Stimulated activated naive CD4-positive, alpha-beta T cell treated with Interleukin-2 at 50 U/mL for 16 hours (primary cell): ENCODE data around the gene PNKD.

Source experiments
- DNase-seq: peaks from one replicate; lab custom pipeline; 2025; lab: John Stamatoyannopoulos, UW

The PNKD gene

DNA sequence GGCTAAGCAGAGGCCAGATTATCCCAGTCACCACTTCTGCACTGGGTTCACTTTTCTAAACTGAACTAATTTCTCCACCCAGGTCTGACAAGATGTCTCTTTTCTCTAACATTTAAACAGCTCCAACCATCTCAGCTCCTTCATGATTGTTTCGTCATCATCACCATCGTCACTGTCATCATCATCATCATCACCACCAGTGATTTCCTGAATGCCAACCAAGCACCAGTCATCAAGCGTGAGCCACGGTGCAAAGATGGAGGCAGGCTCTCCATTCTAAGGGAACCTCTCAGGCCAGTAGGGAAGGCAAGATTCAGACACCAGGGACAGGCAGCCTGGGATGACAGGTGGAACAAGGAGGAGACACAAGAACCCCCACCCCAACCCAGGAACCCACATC, 47.5 kb downstream of the PNKD start:
- DNase-seq, result no peak

- no peak for DNase-seq
These were observed 47.9 kb downstream of the PNKD start for GRCh38 chr2:218318241-218318640.

DNA sequence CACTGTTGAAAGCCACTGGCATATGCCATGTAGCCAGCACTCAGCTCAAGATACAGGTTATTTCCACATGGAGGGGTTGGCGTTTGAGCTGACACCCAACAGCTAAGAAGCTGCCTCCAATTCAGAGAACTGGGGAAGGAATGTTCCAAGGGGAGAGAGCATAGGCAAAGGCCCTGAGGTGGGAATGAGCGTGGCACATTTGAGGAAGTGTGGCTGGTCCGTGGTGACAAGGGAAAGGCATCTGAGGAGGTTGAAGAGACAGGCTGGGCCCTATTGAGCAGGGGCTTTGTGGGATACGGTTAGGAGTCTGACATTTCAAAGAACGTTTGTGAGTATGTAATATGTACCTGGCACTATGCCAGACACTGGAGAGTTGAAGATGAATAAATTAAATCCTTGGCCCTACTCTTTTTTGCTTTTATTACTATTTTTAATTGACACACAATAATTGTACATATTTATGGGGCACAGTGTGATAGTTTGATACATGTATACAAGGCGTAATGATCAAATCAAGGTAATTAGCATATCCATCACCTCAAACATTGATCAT, 49.6 kb downstream of the PNKD start:
- no peak for DNase-seq

GRCh38 chr2:218320704-218321336, 50.5 kb downstream of the PNKD start:
- DNase-seq, result no peak

DNA sequence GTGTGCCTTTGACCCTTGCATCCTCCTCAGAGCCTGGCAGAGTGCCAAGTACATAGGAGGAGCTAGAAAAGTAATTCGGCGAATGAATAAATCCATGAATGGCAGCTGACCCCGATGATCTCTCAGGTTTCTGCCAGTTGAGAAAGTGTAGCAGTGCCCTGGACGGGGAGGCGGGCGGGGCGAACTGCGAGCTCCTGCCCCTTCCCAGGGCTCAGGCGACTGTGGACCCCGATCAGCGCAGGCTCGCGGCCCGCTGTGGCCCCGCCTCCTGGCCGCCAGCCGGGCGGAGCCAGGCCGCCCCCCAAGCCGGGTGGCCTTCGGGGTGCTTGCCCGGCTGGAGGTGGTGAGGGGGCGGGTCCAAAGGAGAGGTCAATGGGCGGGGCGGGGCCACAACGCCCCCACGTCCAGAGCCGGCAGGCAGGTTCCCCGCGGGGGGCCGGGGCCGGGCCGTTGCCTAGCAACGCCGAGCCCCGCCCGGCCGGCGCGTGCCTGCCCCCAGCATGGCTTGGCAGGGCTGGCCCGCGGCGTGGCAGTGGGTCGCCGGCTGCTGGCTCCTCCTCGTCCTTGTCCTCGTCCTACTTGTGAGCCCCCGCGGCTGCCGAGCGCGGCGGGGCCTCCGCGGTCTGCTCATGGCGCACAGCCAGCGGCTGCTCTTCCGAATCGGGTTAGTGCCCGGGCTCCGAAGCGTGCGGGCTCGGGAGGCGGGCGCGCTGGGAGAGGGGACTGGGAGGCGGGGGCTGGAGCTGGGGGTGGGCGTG, 52.6 kb downstream of the PNKD start:
- peak; percentile 38 for DNase-seq

DNA sequence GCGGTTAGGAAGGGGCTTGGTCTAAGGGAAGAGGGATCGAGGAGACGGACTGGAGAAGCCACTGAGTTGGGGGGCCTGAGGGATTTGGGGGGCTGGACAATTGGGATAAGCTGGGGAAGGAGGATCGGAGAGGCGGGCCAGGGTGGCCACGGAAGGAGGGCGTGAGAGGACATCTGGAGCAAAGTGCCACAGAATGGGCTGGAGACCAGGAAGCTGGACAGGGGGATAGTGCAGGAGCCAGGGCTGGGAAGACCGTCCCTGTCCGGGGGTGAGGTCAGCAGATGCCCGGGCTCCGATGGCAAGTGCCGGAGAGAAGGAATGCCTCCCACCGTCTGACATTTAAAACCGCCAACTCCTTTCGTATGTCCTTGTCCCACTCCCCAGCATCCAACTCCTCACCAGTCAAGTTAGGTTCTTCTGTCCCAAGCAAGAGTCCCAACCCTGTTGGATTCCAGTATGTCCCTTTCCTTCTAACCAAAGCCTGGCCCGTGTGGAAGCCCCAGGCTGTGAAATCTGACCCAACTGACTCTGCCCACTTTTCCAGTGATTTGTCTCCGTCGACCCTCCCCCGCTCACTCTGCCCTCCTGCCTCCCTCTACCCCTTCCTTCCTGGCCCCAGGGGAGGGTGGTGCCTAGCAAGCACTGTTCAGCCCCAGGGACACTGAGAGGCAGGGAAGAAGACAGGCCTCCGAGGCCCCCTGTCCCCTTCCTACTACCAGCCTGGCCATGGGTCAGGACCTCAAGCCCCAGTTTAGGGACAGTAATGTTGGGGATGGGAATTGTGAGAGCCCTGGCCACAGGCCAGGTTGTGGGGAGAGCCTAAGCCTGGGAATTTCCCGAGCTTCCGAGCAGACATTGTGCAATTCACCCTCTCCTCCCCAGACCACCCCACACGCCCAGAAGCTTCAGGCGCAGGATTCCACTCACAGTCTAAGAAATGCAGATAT, 53.5 kb downstream of the PNKD start:
- no peak for DNase-seq

DNA sequence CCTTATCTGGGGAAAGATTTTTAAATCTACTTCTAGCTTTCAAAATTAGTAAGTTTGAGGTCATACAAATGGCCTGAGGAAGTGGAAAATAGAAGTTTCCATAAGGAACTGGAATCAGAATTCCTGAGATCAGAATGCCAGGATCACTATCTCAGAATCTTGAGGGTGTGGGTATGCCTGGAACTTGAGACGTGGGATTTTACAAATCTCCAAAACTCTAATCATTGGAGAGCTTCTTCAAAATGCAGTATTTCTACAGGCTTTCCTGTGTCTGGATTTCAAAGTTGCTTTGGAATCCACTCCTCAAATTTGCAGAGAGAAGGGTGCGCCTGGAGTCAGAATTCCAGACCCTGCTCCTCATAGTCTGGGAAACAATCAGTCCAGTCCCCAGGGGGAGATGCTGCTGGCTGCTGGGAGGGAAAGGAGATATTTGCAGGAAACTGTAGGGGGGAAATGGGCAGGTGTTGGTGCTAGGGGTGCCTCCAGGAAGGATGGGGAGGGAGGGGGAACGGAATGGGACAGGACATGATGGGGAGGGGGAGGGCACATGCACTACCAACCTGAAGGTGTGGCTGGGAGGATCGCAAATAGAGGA, 55.3 kb downstream of the PNKD start:
- DNase-seq, result no peak

DNA sequence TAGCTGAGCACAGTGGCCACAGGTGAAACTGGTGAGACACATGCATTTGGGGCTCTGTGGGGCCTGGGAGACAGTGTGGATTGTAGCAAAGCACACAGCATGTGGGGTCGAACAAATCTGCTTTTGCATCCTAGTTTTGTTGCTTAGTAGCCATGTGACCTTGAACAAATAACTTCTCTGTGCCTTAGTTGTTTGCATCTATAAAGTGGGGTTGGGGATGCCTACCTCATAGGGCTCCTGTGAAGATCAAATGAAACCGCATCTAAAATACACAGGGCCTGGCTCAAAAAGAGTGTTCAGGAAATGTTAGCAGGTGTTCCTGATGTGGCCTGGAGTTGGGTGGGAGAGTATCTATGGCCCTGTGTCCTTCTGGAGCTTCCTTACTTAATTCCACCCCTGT, 56.0 kb downstream of the PNKD start:
- DNase-seq, result no peak

GRCh38 chr2:218327451-218328210, 57.3 kb downstream of the PNKD start:
- DNase-seq, result no peak

- DNase-seq, result no peak
These were observed 58.0 kb downstream of the PNKD start for GRCh38 chr2:218328294-218328693.

DNA sequence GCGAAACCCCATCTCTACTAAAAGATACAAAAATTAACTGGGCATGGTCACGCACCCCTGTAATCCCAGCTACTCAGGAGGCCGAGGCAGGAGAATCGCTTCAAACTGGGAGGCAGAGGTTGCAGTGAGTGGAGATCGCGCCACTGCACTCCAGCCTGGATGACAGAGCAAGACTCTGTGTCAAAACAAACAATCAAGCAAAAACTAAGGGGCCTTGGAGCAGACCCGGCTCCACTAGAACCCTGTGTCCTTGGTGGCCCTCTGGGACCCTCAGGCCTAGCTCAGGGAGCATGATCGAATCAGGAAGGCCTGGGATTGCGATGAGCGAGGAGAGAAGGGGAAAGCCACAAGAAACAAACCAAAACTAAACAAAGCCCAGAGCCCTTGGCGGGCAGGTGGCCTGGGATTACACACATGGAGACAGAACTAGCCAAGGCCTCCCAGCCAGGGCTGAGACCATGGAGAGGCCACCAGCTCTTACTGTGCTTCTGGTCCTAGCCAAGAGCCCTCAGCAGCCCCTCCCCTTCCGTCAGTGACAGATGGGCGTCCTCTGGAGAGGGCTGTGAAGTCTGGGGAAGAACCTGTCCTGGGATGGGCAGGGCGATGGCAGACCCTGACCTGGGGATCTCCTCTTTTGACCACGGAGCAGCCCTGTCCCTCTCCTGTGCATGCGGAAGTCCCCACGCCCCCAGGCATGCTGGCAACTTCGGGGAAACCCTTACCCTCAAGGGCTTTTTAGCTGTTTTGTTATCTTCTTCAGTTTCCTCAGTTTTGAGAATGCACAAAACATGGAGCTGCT, 58.9 kb downstream of the PNKD start:
- no peak for DNase-seq

- DNase-seq, result no peak
These were observed 59.7 kb downstream of the PNKD start for GRCh38 chr2:218329826-218330593.

DNA sequence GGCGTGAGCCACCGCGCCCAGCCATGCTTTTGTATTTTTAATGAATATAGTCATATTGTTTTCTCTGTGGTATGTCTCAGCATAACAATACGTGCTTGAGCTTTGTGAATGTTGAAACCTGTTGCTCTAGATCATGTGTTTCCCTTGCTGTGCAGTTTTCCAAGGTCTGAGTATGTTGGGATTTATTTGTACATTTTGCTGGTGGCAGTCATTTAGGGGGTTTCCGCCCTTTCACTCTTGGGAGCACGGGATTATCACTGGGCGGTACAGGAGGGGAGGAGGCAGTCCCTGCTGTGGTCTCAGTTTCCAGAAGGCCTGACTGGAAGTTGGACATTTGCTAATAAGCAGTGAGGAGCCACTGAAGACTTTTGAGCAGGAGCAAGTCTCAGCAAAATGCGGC, 61.4 kb downstream of the PNKD start:
- no peak for DNase-seq

DNA sequence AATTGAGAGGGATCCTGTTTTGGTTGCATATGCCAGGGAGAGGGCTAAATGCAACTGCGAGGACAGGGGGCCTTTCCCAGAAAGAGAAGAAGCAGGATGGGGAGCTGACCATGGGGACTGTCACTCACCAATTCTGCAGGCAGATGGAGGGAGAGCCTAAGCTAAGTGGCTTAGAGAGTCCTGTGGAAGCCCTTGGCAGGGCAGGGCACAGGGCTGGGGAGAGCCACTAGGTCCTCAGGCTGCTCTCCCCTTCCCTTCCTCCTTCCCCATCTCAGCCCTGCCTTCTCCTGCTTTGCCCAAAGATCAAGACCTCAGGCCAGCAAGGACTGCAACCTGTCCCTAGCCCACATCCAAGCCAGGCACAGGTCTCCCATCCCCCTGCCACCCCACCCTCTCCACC, 62.0 kb downstream of the PNKD start:
- DNase-seq, result no peak

GRCh38 chr2:218332920-218333645, 62.8 kb downstream of the PNKD start:
- no peak for DNase-seq

DNA sequence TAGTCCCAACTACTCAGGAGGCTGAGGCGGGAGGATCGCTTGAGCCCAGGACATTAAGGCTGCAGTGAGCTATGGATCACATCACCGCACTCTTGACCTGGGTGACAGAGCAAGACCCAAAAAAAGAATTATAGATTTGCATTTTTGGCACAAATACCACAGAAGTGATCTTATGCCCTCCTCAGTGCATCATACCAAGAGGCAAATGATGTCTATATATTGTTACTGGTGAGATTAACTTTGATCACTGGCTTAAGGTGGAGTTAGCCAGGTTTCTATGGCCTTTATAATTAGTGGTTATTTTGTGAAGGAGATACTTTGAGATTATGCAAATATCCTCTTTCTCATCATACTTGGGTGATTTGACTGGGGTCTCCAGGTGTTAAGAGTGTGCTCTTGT, 64.2 kb downstream of the PNKD start:
- DNase-seq, result no peak

DNA sequence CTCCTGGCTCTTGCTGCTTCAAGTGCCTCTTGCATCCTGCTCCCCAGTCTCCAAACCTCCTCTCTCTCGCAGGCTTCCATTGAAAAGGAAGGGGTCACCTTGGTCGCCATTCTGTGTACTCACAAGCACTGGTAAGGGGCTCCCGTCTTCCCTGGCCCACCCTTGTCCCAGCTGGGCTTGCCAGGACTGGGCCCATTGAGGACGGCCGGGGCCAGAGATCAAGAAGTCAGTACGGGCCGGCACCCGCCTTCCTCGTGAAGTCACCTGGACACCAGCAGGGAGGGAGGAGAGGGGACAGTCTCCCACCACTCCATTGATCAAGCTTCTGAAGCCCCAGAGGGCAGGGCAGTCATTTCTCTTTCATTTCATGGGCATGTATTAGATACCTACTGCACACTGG, 70.3 kb downstream of the PNKD start:
- no peak for DNase-seq

DNA sequence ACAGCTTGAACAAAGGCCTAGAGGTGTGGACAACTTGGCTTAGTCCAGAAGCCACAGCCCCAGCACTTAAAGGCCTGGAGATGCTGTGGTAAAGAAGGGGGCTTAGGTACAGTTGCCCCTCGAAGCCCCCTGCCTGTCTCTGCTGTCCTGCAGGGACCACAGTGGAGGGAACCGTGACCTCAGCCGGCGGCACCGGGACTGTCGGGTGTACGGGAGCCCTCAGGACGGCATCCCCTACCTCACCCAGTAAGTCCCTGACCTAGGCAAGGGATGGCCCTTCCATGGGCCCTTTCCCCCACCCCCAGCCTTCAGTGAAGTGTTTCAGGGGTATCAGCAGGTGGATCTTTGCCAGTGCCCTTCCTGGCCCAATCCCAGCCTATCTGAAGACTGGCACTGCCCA, 71.1 kb downstream of the PNKD start:
- no peak for DNase-seq

DNA sequence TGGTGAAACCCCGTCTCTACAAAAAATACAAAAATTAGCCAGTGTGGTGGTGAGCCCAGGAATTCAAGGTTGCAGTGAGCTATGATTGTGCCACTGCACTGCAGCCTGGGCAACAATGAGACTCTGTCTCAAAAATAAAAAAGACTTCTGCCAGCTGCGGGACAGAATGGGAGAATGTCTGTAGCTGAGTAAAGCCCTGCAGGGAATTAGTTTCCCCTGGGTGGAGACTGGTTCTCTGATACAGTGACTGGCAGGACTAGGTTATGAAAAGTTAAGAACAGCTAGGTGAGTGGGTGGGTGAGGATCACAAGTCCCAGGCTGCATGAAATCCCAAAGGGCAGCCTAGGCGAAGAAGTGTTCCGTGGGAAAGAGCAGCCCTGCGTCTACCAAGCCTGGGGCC, 72.5 kb downstream of the PNKD start:
- no peak for DNase-seq
